Mesenteric fat pad (tissue), 1 donor: ENCODE measurements around the gene ULK1. TPM values are rescaled to one million over a fixed set of nuclear protein-coding genes. Genes with fewer than 3 reads are reported as not detected.
"Not testable (repeated sequence)": the region's sequence is repeated elsewhere in the genome, so short reads cannot be mapped to it uniquely, and the experiment has no call there.

Experiments
- DNase-seq: peaks from one replicate; pipeline ENCODE4 v3.0.0-alpha.2; 2020; ENCODE audit warnings: low spot score
- total RNA-seq: library from RNA; stranded (reverse); fragmentation: NEBNext Ultra II Directional; extraction: Animal tissue kit (Norgen Biotek cat#: 25700); gene quantifications from one replicate; pipeline ENCODE4 v1.2.1, GENCODE V29; 2021
- donor health status: DM: yes; HTN: yes; CAD: no.

Gene ULK1
- total RNA-seq, 1 donor from 2014 or later = 19.4 TPM

DNA sequence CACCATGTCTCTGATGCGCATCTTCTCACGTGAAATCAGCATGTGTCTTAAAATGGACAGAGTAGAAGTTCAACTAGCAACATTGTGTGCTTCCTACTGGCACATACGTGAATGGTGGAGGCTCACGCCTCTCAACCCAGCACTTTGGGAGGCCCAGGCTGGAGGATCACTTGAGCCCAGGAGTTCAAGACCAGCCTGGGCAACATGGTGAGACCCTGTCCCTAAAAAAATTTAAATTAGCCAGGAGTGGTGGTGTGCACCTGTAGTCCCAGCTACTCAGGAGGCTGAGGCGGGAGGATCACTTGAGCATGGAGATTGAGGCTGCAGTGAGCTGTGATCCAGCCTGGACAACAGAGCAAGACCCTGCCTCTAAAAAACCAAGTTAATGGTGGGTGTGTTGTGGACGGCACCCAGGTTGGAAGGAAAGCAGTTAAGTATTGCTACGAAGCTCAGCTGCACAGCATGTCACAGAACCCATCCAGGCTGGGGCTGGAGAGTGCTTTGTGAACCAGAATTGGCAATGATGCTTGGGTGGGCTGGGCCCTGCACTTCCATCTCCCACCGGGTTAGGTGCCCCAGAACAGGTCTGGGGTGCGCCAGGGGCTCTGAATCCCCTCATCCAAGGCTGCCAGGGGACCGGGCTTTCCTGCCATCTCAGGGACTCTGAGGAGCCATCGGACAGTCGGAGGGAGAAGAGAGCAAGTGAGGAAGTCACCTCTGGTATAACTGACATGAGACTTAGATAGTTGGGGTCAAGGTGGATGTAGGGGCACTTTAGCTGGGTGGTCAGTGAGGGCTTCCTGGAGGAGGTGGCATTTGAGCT, 33.0 kb upstream of the ULK1 start:
- DNase-seq = no peak

DNA sequence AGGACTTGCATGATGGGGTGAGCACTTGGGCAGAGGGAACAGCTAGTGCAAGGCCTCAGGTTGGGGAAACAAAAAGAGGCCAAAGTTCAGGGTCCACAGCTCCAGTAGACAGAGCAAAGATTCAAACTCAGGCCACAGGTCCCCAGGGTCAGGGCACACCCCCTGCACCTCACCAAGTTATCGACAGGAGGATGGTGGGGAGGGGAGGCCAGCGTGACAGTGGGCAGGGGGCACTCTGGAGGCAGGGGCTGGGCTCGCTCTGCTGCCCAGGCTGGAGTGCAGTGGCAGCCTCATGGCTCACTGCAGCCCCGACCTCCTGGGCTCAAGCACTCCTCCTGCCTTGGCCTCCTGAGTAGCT, 32.4 kb upstream of the ULK1 start:
- no peak for DNase-seq

DNA sequence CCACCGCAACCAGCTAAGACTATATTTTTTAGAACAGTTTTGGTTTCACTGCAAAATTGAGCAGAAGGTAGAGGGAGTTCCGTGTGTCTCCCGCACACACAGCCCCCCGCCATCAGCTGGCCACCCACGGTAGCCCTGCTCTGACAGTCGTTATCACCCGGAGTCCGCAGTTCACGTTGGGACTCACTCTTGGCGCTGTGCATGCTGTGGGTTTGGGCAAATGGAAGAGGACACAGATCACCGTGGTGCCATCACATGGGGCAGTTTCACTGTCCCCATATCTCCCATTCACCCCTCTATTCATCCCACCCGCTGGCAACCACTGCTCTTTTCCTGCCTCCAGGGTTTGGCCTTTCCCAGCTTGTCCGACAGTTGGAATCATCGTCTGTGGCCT, 31.8 kb upstream of the ULK1 start:
- DNase-seq = no peak

DNA sequence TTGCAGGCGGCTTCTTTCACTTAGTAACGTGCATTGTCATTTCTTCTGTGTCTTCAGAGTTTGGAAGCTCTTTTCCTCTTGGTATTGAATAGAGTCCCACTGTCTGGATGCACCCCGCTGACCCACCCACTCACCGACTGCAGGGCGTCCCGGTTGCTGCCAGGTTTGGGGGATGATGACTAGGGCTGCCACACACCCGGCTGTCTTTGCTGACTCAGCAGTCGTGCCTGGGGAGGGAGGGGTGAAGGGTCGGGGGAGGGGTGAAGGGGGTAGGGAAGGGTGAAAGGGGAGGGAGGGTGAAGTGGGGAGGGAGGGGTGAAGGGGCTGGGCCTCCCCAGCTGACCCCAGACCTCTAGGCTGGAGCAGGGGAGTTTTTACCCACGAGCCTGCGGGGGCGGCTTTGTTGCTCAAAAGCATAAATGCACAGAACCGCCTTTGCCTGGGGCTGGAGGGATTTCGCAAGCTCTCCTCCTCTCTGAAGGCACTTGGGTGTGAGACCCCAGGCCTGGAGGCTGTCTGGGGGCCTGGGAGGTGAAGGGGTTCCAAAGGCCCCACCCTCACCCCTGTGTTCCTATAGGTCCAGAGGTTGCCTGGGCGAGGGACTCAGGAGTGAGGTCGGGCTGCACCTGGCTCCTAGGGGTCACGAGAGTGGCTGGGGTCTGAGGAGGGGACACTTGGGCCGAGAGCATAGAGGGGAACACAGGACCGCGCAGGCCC, 31.3 kb upstream of the ULK1 start:
- no peak for DNase-seq

DNA sequence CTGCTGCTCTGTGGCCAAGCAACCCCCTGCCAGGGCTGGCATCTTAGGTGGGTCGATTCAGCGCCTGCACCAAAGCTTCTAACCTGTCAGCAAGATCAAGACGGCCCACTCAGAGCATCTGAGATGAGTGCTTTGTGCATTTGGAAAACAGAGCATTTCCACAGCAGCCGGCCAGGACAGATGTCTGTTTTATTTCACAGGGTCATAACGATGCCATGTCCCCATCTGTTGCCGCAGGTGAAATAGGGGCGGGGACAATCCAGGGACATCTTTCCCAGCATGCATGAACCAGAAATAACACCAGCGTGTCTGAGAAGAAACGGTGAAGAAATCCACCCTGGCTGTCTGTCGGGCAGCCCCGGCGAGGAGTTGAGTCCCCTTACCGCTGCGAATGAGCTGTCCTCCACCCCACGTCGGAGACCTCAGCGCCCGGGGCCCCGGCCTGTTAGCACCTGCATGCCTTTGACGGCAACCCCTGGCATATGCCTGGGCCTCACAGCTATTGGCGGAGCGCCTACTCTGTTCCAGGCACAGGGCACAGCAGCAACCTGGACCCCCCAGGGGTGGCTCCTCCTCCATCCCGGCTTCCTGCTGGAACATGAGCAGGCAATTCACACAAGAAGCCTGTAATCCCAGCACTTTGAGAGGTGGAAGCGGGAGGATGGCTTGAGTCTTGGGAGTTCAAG, 30.6 kb upstream of the ULK1 start:
- DNase-seq = no peak

DNA sequence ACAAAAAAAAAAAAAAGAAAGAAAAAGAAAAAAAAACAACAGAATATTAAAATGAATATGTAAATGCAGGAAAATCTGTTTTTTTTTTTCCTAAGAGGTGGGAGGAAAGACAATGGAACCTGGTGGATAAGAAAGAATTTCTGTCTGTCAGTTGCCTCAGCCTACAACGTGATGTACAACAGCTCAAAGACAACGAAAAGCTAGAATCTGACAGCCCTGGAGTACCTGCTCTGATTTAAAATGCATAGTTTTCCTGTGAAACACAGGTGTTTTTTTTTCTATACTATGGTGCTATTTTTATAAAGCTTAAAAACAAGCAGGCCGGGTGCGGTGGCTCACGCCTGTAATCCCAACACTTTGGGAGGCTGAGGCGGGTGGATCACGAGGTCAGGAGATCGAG, 30.0 kb upstream of the ULK1 start:
- no peak for DNase-seq

DNA sequence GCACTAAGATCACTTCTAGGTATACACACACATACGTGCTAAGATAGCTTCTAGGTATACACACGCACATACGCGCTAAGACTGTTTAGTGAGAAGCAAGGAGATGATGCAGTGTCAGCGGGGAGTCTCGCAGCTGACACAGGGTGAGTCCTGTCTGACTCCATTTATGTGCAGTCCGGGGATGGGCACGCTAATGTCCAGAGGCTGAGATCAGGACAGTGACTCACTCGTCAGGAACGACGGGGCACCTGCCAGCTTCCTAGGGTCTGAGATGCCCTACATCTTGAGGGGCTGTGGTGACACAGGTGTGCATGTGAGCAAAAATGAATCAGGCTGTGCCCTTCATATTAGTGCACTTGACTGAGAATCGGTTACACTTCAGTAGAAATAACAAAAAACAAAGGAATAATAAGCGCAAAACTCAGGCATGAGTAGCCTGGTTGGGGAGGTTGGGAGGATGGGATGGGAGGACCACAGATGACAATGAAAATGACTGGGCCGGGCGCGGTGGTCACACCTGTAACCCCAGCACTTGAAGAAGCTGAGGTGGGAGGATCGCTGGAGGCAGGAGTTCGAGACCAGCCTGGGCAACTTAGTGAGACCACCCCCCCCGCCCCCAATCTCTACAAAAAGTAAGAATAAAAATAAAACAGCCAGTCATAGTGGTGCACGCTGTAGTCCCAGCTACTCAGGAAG, 29.1 kb upstream of the ULK1 start:
- DNase-seq = no peak

DNA sequence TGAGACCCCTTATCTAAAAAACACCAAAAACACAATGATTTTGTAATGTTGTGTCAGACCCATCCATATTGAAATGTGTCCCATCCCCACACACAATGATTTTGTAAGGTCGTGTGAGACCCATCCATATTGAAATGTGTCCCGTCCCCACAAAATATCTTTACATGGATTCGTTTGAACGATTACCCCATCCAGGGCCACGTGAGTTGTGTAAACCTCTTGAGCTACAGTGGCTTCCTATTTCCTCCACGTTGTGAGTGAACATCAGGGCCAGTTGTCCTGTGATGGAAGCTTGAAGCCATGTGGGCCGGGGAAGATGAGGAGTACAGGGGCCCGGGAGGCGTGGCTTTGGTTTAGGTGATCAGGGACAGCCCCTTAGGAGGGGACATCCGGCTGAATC, 27.0 kb upstream of the ULK1 start:
- DNase-seq = no peak

DNA sequence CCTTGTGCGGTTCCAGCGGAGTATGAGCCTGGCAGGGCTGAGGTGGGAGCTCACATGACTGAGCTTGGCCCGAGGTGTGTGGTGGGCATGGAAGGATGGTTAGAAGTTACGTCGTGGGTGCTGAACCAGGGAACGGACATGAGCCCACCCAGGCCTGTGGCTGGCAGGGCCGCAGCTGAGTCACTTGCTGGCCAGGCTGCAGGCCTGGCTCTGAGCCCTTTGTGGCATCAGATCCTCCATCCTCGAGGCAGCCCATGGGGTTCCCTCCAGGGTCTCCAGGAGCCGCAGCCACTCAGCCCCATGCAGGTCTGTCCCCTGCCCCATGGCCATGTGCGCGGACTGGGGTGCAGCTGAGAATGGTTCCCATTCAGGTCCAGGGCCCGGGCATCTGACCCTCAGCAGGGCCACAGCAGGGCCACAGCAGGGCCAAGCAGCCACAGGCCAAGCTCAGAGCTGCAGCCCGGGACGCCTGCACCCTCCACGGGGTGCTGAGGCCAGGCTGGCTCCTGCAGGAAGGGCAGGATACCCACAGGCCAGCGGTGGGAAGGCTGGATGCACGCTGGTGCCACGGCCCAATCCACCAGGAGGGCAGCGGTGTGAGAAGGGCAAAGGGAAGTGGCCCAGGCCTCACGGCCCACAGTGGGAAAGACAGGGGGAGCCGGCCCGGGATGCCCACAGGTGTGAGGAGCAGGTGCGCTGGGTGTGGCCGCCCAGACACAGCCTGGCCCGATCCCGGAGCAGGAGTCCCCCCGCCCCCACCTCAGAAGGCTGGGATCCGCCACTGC, 26.3 kb upstream of the ULK1 start:
- no peak for DNase-seq

DNA sequence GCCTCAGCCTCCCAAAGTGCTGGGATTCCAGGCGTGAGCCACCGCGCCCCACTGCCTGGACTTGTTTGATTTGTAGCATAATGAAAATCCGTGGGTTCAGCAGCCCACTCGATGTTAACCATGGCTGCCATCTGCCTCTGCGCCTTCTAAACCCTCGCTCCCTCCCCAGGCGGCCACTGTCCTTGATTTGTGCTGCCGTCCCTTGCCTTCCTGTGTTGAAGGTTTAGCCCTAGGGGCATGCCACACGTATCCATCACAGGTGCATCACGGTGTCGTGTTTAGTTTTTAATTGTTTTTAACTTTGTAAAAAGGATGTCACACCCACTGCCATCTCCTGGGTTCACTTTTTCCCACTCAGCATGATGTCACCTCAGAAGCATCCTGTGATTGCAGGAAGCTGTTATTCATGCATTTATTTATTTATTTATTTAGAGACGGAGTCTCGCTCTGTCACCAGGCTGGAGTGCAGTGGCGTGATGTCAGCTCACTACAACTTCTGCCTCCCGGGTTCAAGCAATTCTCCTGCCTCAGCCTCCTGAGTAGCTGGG, 24.5 kb upstream of the ULK1 start:
- no peak for DNase-seq

DNA sequence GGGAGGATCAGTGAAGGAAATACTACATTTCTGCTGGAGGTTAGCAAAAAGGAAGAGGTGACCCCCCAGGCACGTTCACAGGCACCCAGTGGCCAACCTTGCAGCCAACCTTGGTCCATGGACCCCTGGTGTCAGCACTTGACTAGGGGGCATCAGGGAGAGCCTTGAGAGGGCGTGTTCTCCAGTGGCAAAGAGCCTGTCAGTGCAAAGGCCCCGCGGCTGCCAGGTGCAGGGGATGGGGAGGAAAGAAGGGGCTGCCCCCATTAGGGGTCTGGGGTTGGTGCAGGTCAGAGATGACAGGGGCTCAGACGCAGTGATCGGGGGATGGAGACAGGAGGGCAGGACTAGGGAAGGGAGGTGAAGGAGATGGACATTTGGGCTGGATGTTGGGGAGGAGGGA, 22.7 kb upstream of the ULK1 start:
- no peak for DNase-seq

DNA sequence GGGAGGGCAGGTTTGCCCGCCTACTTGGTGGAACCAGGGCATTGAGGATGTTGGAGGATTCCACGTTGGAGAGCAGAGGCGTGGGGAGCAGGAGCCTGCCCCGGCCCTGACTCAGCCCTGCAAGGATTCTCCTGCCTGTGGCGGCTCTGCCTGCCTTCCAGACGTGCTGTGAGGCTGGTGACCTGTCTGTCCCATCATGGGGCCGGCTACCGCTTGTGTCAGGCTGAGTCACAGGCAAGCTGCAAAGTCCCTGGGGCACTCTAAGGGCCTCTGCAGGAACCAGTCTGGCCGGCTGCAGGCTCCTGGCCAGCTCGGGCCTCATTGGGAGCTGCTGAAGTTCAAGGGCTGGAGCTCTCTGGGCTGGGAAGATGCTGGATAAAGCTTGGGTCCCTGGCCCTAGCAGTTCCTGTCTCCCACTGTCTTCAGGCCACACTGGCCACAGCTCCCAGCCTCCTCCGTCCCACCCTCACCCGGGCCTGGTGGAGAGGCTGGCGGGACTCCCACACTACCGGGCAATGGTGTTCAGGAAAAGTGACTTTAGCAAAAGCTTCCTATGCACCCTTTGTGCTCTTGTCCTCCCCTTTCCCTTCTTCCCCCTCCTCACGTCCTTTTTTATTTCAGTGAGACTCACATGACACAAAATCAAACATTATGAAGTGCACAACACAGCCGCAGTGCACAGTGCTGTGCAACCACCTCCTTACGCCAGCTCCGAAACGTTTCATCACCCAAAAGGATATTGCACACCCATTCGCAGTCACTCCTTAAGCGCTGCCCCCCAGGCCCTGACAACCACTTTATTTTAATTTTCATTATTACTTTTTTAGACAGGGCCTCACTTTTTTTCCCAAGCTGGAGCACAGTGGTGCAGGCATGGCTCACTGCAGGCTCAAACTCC, 22.0 kb upstream of the ULK1 start:
- DNase-seq = no peak

DNA sequence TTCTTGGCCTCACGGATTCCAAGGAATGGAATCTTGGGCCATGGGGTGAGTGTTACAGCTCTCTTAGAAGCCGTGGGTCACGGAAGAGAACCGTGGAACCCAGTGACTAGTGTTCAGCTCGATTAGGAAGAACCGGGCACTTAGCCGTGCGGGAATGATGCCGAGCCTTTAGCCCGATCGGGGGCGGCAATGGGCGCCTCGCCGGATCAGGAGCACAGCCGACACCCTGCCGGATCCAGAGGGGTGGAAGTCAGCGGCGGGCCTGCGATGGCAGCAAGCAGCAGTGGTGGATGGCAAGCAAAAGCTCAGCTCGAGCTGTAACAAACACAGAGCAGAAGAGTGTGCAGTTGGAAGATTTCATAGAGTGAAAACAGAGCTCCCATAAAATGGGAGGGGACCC, 21.1 kb upstream of the ULK1 start:
- DNase-seq = no peak

DNA sequence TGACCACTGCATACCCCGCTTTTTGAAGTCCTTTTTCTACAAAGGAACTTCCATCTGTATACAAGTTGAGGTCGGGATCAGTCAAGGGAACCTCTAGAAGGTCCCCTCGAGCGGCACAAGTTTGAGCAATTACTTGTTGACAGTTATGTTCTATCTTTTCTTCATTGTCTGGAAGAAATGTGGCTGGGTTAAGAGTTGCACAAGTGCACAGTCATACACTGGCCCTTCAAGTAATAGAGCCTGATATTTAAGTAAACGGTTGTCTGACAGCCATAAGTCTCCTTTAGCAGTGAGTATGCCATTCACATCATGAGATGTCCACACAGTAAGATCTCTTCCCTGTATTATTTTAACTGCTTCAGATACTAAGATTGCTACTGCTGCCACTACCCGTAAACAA, 19.4 kb upstream of the ULK1 start:
- DNase-seq = not testable (repeated sequence)

DNA sequence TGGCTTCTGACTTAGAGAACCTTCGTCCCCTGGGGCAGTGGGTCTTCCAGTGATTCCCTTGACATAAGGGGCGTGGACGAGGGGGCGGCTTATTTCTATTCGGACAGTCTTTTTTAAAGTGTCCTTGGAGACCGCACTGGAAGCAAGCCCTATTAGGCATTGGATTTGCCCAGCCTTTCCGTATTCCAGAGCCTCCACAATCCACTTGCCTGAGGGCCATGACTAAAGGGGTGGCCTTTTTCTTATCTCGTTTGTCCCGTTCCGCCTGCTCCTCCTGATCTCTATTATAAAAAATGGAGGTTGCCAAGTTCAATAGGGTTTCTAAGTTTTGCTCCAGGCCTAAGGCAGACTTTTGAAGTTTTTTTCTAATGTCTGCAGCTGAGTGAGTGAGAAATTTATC, 17.2 kb upstream of the ULK1 start:
- not testable (repeated sequence) for DNase-seq

DNA sequence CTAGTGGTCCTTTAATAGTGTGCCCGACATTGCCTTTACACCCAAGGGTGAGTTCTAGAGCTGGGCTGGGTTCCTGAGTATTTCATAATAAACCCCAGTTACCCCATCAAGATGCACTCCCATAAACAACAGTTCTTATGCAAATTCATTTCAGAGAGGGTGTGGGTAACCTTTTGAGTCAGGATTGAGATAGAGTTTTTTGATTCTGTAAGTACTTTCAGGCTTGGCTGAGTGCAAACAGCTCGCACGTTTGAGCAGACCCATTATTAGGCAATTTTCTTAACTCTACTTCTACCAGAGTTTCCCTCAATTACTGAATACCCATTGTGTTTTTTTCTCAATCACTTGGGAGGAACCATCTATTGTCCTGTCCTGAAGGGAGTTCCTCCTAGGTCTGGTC, 16.0 kb upstream of the ULK1 start:
- not testable (repeated sequence) for DNase-seq

DNA sequence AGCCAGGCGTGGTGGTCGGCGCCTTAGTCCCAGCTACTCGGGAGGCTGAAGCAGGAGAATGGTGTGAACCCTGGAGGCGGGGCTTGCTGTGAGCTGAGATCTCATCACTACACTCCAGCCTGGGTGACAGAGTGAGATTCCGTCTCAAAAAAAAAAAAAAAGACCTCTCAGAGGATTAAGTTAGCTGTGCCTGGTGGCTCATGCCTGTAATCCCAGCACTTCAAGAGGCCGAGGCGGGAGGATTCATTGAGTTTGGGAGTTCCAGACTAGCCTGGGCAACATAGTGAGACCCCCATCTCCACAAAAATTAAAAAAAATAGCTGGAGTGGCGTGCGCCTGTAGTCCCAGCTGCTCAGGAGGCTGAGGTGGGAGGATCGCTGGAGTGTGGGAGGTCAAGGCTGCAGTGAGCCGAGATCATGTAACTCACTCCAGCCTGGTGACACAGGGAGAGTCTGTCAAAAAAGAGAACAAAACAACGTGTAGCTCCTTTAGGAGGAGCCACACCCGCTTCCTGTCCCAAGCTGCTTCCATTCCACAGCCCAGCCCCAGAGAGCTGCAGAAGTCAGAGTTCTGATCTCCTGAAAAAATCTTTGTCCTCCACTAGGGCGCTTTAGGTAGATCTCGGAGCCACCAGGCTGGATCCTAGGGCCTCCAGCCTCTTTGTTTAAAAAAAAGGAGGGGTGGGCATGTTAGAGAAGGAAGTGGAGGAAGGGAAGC, 11.5 kb upstream of the ULK1 start:
- DNase-seq = no peak

DNA sequence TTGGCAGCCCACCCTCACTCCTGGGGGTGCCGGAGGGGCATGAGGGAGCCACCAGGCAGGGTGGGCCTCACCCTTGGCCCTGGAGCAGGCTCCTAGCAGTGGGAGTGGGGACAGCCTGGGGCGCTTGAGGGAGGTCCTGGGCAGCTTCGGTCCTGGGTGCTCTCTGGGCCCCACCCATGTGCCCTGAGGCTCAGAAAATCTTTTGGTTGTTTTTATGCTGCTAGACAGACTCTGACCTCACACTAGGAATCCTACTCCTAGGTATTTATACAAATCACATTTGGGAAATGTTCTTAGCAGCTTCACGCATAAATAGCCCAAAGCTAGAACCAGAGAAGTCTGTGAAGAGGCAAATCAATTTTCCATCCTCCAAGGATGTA, 10.9 kb upstream of the ULK1 start:
- no peak for DNase-seq

DNA sequence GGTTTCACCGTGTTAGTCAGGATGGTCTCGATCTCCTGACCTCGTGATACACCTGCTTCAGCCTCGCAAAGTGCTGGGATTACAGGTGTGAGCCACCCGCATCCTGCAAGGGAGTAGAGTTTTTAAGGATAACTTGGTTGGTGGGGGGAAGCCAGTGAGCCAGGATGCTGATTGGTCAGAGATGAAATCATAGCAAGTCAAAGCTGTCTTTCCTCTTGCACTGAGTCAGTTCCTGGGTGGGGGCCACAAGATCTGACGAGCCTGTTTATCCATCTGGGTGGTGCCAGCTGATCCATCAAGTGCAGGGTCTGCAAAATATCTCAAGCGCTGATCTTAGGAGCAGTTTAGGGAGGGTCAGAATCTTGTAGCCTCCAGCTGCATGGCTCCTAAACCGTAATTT, 9.3 kb upstream of the ULK1 start:
- not testable (repeated sequence) for DNase-seq
